ENCODE data around the gene MBIP. TPM values are rescaled to one million over a fixed set of nuclear protein-coding genes. Genes with fewer than 3 reads are reported as not detected.

MBIP gene
- total RNA-seq, 5 donors from 2014 or later (not counting 1 experiment from before 2014, with no cell fraction given) = 15.4 to 42.9 (median 17.8) TPM

- Mint-ChIP-seq H3K4me1 (peaks cover 35 to 52% (median 48%) of the 10 kb centered on the region in 3 donors), H3K27me3 (no peaks in the 10 kb centered on the region), H3K36me3 (peaks cover 22% of the 10 kb centered on the region), H3K9me3 (no peaks in the 10 kb centered on the region), H3K27ac (no peak overlapping the region), H3K4me3 (no peak overlapping the region)
- CTCF ChIA-PET = no interaction called here
- peaks cover 0 to 9% of the 10 kb centered on the region in 2 donors for H3K36me3 ChIP-seq (ENCODE audit: control insufficient read depth in 2 of 2, extremely low read depth in 1 of 2, insufficient read depth in 1 of 2, low read length in 1 of 2)
- no peaks in the 10 kb centered on the region for H3K9me3 ChIP-seq
- peaks cover 4 to 9% of the 10 kb centered on the region in 2 experiments for H3K4me1 ChIP-seq (ENCODE audit: control insufficient read depth in 1 of 2, extremely low read depth in 1 of 2, insufficient read depth in 2 of 2, low read length in 2 of 2)
- no peak overlapping the region for H3K27ac ChIP-seq (ENCODE audit: low read length)
- DNase-seq = no peak
- no peak overlapping the region for H3K4me3 ChIP-seq (ENCODE audit: control insufficient read depth in 1 of 2, extremely low read depth in 1 of 2, low read length in 1 of 2)
- no peak for ATAC-seq (replicated peaks in 1 of 4)
- no peaks in the 10 kb centered on the region for H3K27me3 ChIP-seq (replicated peaks in 1 of 2; ENCODE audit: control insufficient read depth in 2 of 2, extremely low read depth in 1 of 2, insufficient read depth in 2 of 2, low read length in 1 of 2)
- no CpG with 5 or more reads among the region's 1 CpG for WGBS (ENCODE audit: insufficient coverage)
- POLR2A ChIA-PET = no interaction called here
Observed at GRCh38 chr14:36316131-36316530, 4.3 kb downstream of the MBIP start.

GRCh38 chr14:36315159-36315853 is 5.1 kb downstream of the MBIP start:
- Mint-ChIP-seq H3K4me3 (no peak overlapping the region), H3K27me3 (no peaks in the 10 kb centered on the region), H3K4me1 (peaks cover 27 to 45% (median 43%) of the 10 kb centered on the region in 3 donors), H3K27ac (no peak overlapping the region), H3K9me3 (no peaks in the 10 kb centered on the region), H3K36me3 (peaks cover 30% of the 10 kb centered on the region)
- Histone ChIP-seq H3K9me3 (no peaks in the 10 kb centered on the region), H3K27ac (ENCODE audit: low read length) (no peak overlapping the region), H3K4me1 (ENCODE audit: control insufficient read depth in 1 of 2, extremely low read depth in 1 of 2, insufficient read depth in 2 of 2, low read length in 2 of 2) (peaks cover 0 to 5% of the 10 kb centered on the region in 2 experiments), H3K27me3 (replicated peaks in 1 of 2; ENCODE audit: control insufficient read depth in 2 of 2, extremely low read depth in 1 of 2, insufficient read depth in 2 of 2, low read length in 1 of 2) (no peaks in the 10 kb centered on the region), H3K4me3 (ENCODE audit: control insufficient read depth in 1 of 2, extremely low read depth in 1 of 2, low read length in 1 of 2) (no peak overlapping the region), H3K36me3 (ENCODE audit: control insufficient read depth in 2 of 2, extremely low read depth in 1 of 2, insufficient read depth in 1 of 2, low read length in 1 of 2) (peaks cover 2 to 17% of the 10 kb centered on the region in 2 donors)
- WGBS (ENCODE audit: insufficient coverage) = 50% methylated on average over 1 of the region's 3 CpGs
- POLR2A ChIA-PET = no interaction called here
- DNase-seq (no peak), ATAC-seq (replicated peaks in 1 of 4) (no peak)
- CTCF ChIA-PET = no interaction called here

GRCh38 chr14:36313898-36314297 is 6.5 kb downstream of the MBIP start:
- Mint-ChIP-seq H3K4me3 (no peak overlapping the region), H3K36me3 (peaks cover 43% of the 10 kb centered on the region), H3K27me3 (no peaks in the 10 kb centered on the region), H3K27ac (no peak overlapping the region), H3K4me1 (peaks cover 16 to 35% (median 34%) of the 10 kb centered on the region in 3 donors), H3K9me3 (no peaks in the 10 kb centered on the region)
- CTCF ChIA-PET = no interaction called here
- DNase-seq (no peak), ATAC-seq (replicated peaks in 1 of 4) (no peak)
- POLR2A ChIA-PET = no interaction called here
- Histone ChIP-seq H3K27me3 (replicated peaks in 1 of 2; ENCODE audit: control insufficient read depth in 2 of 2, extremely low read depth in 1 of 2, insufficient read depth in 2 of 2, low read length in 1 of 2) (no peaks in the 10 kb centered on the region), H3K4me1 (ENCODE audit: control insufficient read depth in 1 of 2, extremely low read depth in 1 of 2, insufficient read depth in 2 of 2, low read length in 2 of 2) (peaks cover 0 to 2% of the 10 kb centered on the region in 2 experiments), H3K4me3 (ENCODE audit: control insufficient read depth in 1 of 2, extremely low read depth in 1 of 2, low read length in 1 of 2) (no peak overlapping the region), H3K27ac (ENCODE audit: low read length) (no peak overlapping the region), H3K36me3 (ENCODE audit: control insufficient read depth in 2 of 2, extremely low read depth in 1 of 2, insufficient read depth in 1 of 2, low read length in 1 of 2) (peaks cover 7 to 30% of the 10 kb centered on the region in 2 donors), H3K9me3 (no peaks in the 10 kb centered on the region)
- WGBS (ENCODE audit: insufficient coverage) = no CpG with 5 or more reads among the region's 3 CpGs

GRCh38 chr14:36313206-36313605 is 7.2 kb downstream of the MBIP start:
- no peaks in the 10 kb centered on the region for H3K27me3 ChIP-seq (replicated peaks in 1 of 2; ENCODE audit: control insufficient read depth in 2 of 2, extremely low read depth in 1 of 2, insufficient read depth in 2 of 2, low read length in 1 of 2)
- ChIA-PET CTCF (interaction anchor here (0.6 to 0.7 kb wide), 2 partner anchors 433 to 1855 kb away, joined by 4 to 5 read pairs; no protein-coding TSS in a partner anchor), POLR2A (no interaction called here)
- peaks cover 0 to 2% of the 10 kb centered on the region in 2 experiments for H3K4me1 ChIP-seq (ENCODE audit: control insufficient read depth in 1 of 2, extremely low read depth in 1 of 2, insufficient read depth in 2 of 2, low read length in 2 of 2)
- DNase-seq = no peak
- peaks cover 7 to 36% of the 10 kb centered on the region in 2 donors for H3K36me3 ChIP-seq (ENCODE audit: control insufficient read depth in 2 of 2, extremely low read depth in 1 of 2, insufficient read depth in 1 of 2, low read length in 1 of 2)
- WGBS (ENCODE audit: insufficient coverage) = no CpG with 5 or more reads among the region's 2 CpGs
- peaks cover 16 to 30% (median 28%) of the 10 kb centered on the region in 3 donors for H3K4me1 Mint-ChIP-seq
- H3K36me3 Mint-ChIP-seq = peaks cover 49% of the 10 kb centered on the region
- no peaks in the 10 kb centered on the region for H3K9me3 ChIP-seq
- no peak overlapping the region for H3K4me3 ChIP-seq (ENCODE audit: control insufficient read depth in 1 of 2, extremely low read depth in 1 of 2, low read length in 1 of 2)
- H3K4me3 Mint-ChIP-seq = no peak overlapping the region
- H3K27ac ChIP-seq (ENCODE audit: low read length) = no peak overlapping the region
- no peaks in the 10 kb centered on the region for H3K27me3 Mint-ChIP-seq
- no peak overlapping the region for H3K27ac Mint-ChIP-seq
- ATAC-seq (replicated peaks in 1 of 4) = no peak
- no peaks in the 10 kb centered on the region for H3K9me3 Mint-ChIP-seq

- Mint-ChIP-seq H3K27me3 (no peaks in the 10 kb centered on the region), H3K4me3 (no peak overlapping the region), H3K27ac (no peak overlapping the region), H3K36me3 (peaks cover 68% of the 10 kb centered on the region), H3K4me1 (no peaks in the 10 kb centered on the region), H3K9me3 (no peaks in the 10 kb centered on the region)
- no peak for DNase-seq
- Histone ChIP-seq H3K4me3 (ENCODE audit: control insufficient read depth in 1 of 2, extremely low read depth in 1 of 2, low read length in 1 of 2) (no peak overlapping the region), H3K9me3 (no peaks in the 10 kb centered on the region), H3K4me1 (ENCODE audit: control insufficient read depth in 1 of 2, extremely low read depth in 1 of 2, insufficient read depth in 2 of 2, low read length in 2 of 2) (no peaks in the 10 kb centered on the region), H3K27ac (ENCODE audit: low read length) (no peak overlapping the region), H3K27me3 (replicated peaks in 1 of 2; ENCODE audit: control insufficient read depth in 2 of 2, extremely low read depth in 1 of 2, insufficient read depth in 2 of 2, low read length in 1 of 2) (no peaks in the 10 kb centered on the region), H3K36me3 (ENCODE audit: control insufficient read depth in 2 of 2, extremely low read depth in 1 of 2, insufficient read depth in 1 of 2, low read length in 1 of 2) (peaks cover 7 to 56% of the 10 kb centered on the region in 2 donors)
- WGBS (ENCODE audit: insufficient coverage) = 100% methylated on average over 1 of the region's 2 CpGs
- ATAC-seq (replicated peaks in 1 of 4) = no peak
- ChIA-PET POLR2A (no interaction called here), CTCF (no interaction called here)
Observed at GRCh38 chr14:36306836-36307235, 13.6 kb downstream of the MBIP start.

- Mint-ChIP-seq H3K4me1 (no peaks in the 10 kb centered on the region), H3K36me3 (peaks cover 57% of the 10 kb centered on the region), H3K27ac (no peak overlapping the region), H3K9me3 (no peaks in the 10 kb centered on the region), H3K4me3 (no peak overlapping the region), H3K27me3 (no peaks in the 10 kb centered on the region)
- ChIA-PET POLR2A (no interaction called here), CTCF (no interaction called here)
- Histone ChIP-seq H3K36me3 (ENCODE audit: control insufficient read depth in 2 of 2, extremely low read depth in 1 of 2, insufficient read depth in 1 of 2, low read length in 1 of 2) (peaks cover 6 to 43% of the 10 kb centered on the region in 2 donors), H3K4me1 (ENCODE audit: control insufficient read depth in 1 of 2, extremely low read depth in 1 of 2, insufficient read depth in 2 of 2, low read length in 2 of 2) (no peaks in the 10 kb centered on the region), H3K9me3 (no peaks in the 10 kb centered on the region), H3K27ac (ENCODE audit: low read length) (no peak overlapping the region), H3K27me3 (replicated peaks in 1 of 2; ENCODE audit: control insufficient read depth in 2 of 2, extremely low read depth in 1 of 2, insufficient read depth in 2 of 2, low read length in 1 of 2) (no peaks in the 10 kb centered on the region), H3K4me3 (ENCODE audit: control insufficient read depth in 1 of 2, extremely low read depth in 1 of 2, low read length in 1 of 2) (no peak overlapping the region)
- ATAC-seq (replicated peaks in 1 of 4) (no peak), DNase-seq (no peak)
Observed at GRCh38 chr14:36304895-36305294, 15.5 kb downstream of the MBIP start.
